RCC 7860 (cell line): ENCODE results near the gene CD226.
"Not testable (repeated sequence)": the region's sequence is repeated elsewhere in the genome, so short reads cannot be mapped to it uniquely, and the experiment has no call there.

ENCODE experiments used
- DNase-seq: peaks from one replicate; pipeline ENCODE4 v3.0.0-alpha.2; 2015; ENCODE audit warnings: low spot score
- FAIRE-seq: peaks from 2 replicates; lab custom pipeline; 2012; peaks lifted over from hg19 to GRCh38; lab: Jason Lieb, UNC

The CD226 gene

GRCh38 chr18:69876490-69876889, 71.2 kb downstream of the CD226 start:
- FAIRE-seq (no peak), DNase-seq (no peak)

GRCh38 chr18:69874058-69874457, 73.6 kb downstream of the CD226 start:
- DNase-seq (peak; percentile 39), FAIRE-seq (no peak)

GRCh38 chr18:69872661-69873060, 75.0 kb downstream of the CD226 start:
- DNase-seq, result no peak
- FAIRE-seq, result no peak

- DNase-seq, result no peak
- no peak for FAIRE-seq
Measured at GRCh38 chr18:69871363-69871762, 76.3 kb downstream of the CD226 start.

GRCh38 chr18:69870736-69871135, 76.9 kb downstream of the CD226 start:
- DNase-seq, result no peak
- no peak for FAIRE-seq

- DNase-seq (no peak), FAIRE-seq (no peak)
Measured at GRCh38 chr18:69866212-69866611, 81.5 kb downstream of the CD226 start.

GRCh38 chr18:69865776-69866175, 81.9 kb downstream of the CD226 start:
- FAIRE-seq (no peak), DNase-seq (no peak)

GRCh38 chr18:69864802-69865201, 82.9 kb downstream of the CD226 start:
- not testable (repeated sequence) for DNase-seq, FAIRE-seq

GRCh38 chr18:69858897-69859296, 88.8 kb downstream of the CD226 start:
- no peak for DNase-seq
- no peak for FAIRE-seq

- DNase-seq (no peak), FAIRE-seq (no peak)
Measured at GRCh38 chr18:69854455-69854854, 93.2 kb downstream of the CD226 start.

- DNase-seq (no peak), FAIRE-seq (no peak)
Measured at GRCh38 chr18:69853051-69853450, 94.6 kb downstream of the CD226 start.

- FAIRE-seq, result no peak
- no peak for DNase-seq
Measured at GRCh38 chr18:69845593-69846506, 101.8 kb downstream of the CD226 start.

- DNase-seq (no peak), FAIRE-seq (no peak)
Measured at GRCh38 chr18:69844656-69845055, 103.0 kb downstream of the CD226 start.

- no peak for FAIRE-seq
- DNase-seq, result no peak
Measured at GRCh38 chr18:69843015-69843414, 104.7 kb downstream of the CD226 start.

- no peak for FAIRE-seq
Measured at GRCh38 chr18:69841117-69841516, 106.6 kb downstream of the CD226 start.

GRCh38 chr18:69840445-69840844, 107.2 kb downstream of the CD226 start:
- no peak for DNase-seq

More at GRCh38 chr18:69841117-69841516, 106.6 kb downstream of the CD226 start:
- DNase-seq, result no peak

GRCh38 chr18:69840001-69840400, 107.7 kb downstream of the CD226 start:
- DNase-seq, result no peak
- no peak for FAIRE-seq

More at GRCh38 chr18:69840445-69840844, 107.2 kb downstream of the CD226 start:
- no peak for FAIRE-seq

- no peak for DNase-seq
- no peak for FAIRE-seq
Measured at GRCh38 chr18:69839497-69839896, 108.2 kb downstream of the CD226 start.

GRCh38 chr18:69838620-69839411, 108.9 kb downstream of the CD226 start:
- FAIRE-seq (no peak), DNase-seq (peak; percentile 8)

GRCh38 chr18:69838003-69838402, 109.7 kb downstream of the CD226 start:
- no peak for FAIRE-seq
- DNase-seq, result no peak

GRCh38 chr18:69834980-69835379, 112.7 kb downstream of the CD226 start:
- DNase-seq, FAIRE-seq: not testable (repeated sequence)

GRCh38 chr18:69830189-69830588, 117.5 kb downstream of the CD226 start:
- no peak for DNase-seq
- no peak for FAIRE-seq
